WTC11 (cell line): ENCODE data around the gene WDR89. TPM values are rescaled to one million over a fixed set of nuclear protein-coding genes. Genes with fewer than 3 reads are reported as not detected.

Experiments used
- ATAC-seq: fragments of 200-7000 bp; cut with Tn5 transposase; 2 replicates; pipeline ENCODE4 v1.10.0; 2021; ENCODE audit warnings: mild to moderate bottlenecking, moderate library complexity
- CTCF ChIA-PET: fragments of 300-600 bp; sonication (Branson Sonifier 250); formaldehyde crosslinking; loops from one replicate; lab custom pipeline; 2021; ENCODE audit warnings: antibody characterized with exemption; lab: Charles Lee
- POLR2A ChIA-PET: fragments of 350-600 bp; sonication (Branson Sonifier 250); formaldehyde crosslinking; loops from one replicate; lab custom pipeline; 2021; ENCODE audit warnings: antibody characterized with exemption; lab: Charles Lee
- DNase-seq: peaks from one replicate; pipeline ENCODE4 v3.0.0; 2021; ENCODE audit warnings: low spot score
- H3K27ac Mint-ChIP-seq: 2 replicates; pipeline ENCODE4 v1.8.0; 2021; ENCODE audit warnings: mixed read lengths
- H3K27me3 Mint-ChIP-seq: 2 replicates; pipeline ENCODE4 v1.8.0; 2021; ENCODE audit warnings: low read depth, mild to moderate bottlenecking, moderate library complexity, mixed read lengths
- H3K36me3 Mint-ChIP-seq: 2 replicates; pipeline ENCODE4 v1.8.0; 2021; ENCODE audit warnings: mixed read lengths
- H3K4me1 Mint-ChIP-seq: 2 replicates; pipeline ENCODE4 v1.8.0; 2022; ENCODE audit warnings: mixed read lengths
- H3K4me3 Mint-ChIP-seq: 2 replicates; pipeline ENCODE4 v1.8.0; 2021; ENCODE audit warnings: mild to moderate bottlenecking, moderate library complexity, mixed read lengths
- H3K9me3 Mint-ChIP-seq: 2 replicates; pipeline ENCODE4 v1.8.0; 2021; ENCODE audit warnings: mixed read lengths
- ATF2 ChIP-seq: sonication (generic); formaldehyde crosslinking; IDR thresholded peaks from 2 replicates; pipeline ENCODE4 v1.8.1; 2022; ENCODE audit warnings: low read depth, missing genetic modification reagents, borderline replicate concordance
- ATF3 ChIP-seq: sonication (generic); formaldehyde crosslinking; conservative IDR thresholded peaks from 2 replicates; pipeline ENCODE4 v1.8.1; 2022; ENCODE audit warnings: mild to moderate bottlenecking, missing genetic modification reagents
- CBFB ChIP-seq: sonication (generic); formaldehyde crosslinking; IDR thresholded peaks from 2 replicates; pipeline ENCODE4 v1.8.1; 2022; ENCODE audit warnings: mild to moderate bottlenecking, low read depth, missing genetic modification reagents
- IRF1 ChIP-seq: sonication (generic); formaldehyde crosslinking; IDR thresholded peaks from 2 replicates; pipeline ENCODE4 v1.8.0; 2023; ENCODE audit warnings: missing genetic modification reagents
- JAZF1 ChIP-seq: fragments of 250-450 bp; sonication (Bioruptor Pico); IDR thresholded peaks from 2 replicates; pipeline ENCODE4 v1.9.0; 2021; ENCODE audit warnings: moderate library complexity, mild to moderate bottlenecking, inconsistent platforms
- MYBL2 ChIP-seq: sonication (generic); formaldehyde crosslinking; IDR thresholded peaks from 2 replicates; pipeline ENCODE4 v1.8.1; 2023; ENCODE audit warnings: mild to moderate bottlenecking, moderate library complexity, missing genetic modification reagents
- NFATC4 ChIP-seq: fragments of 250-450 bp; sonication (Bioruptor Pico); IDR thresholded peaks from 2 replicates; pipeline ENCODE4 v1.9.0; 2021; ENCODE audit warnings: mild to moderate bottlenecking
- NR2C2 ChIP-seq: sonication (generic); formaldehyde crosslinking; IDR thresholded peaks from 2 replicates; pipeline ENCODE4 v1.8.0; 2022; ENCODE audit warnings: mild to moderate bottlenecking, missing genetic modification reagents
- PRDM15 ChIP-seq: sonication (generic); formaldehyde crosslinking; IDR thresholded peaks from 2 replicates; pipeline ENCODE4 v1.8.0; 2022; ENCODE audit warnings: missing genetic modification reagents
- SMAD3 ChIP-seq: sonication (generic); formaldehyde crosslinking; IDR thresholded peaks from 2 replicates; pipeline ENCODE4 v1.8.0; 2022; ENCODE audit warnings: missing genetic modification reagents, mild to moderate bottlenecking, borderline replicate concordance
- TEAD1 ChIP-seq: sonication (generic); formaldehyde crosslinking; IDR thresholded peaks from 2 replicates; pipeline ENCODE4 v1.8.0; 2022; ENCODE audit warnings: mild to moderate bottlenecking, missing genetic modification reagents
- TEAD4 ChIP-seq: sonication (generic); formaldehyde crosslinking; IDR thresholded peaks from 2 replicates; pipeline ENCODE4 v1.8.0; 2022; ENCODE audit warnings: mild to moderate bottlenecking, missing genetic modification reagents
- USF1 ChIP-seq: sonication (generic); formaldehyde crosslinking; IDR thresholded peaks from 2 replicates; pipeline ENCODE4 v1.8.0; 2022; ENCODE audit warnings: mild to moderate bottlenecking, missing genetic modification reagents
- ZNF317 ChIP-seq: sonication (generic); formaldehyde crosslinking; IDR thresholded peaks from 2 replicates; pipeline ENCODE4 v1.8.1; 2023; ENCODE audit warnings: low read depth, mild to moderate bottlenecking, moderate library complexity, missing genetic modification reagents, borderline replicate concordance
- total RNA-seq: library from RNA; stranded (reverse); gene quantifications from 3 replicates; pipeline ENCODE4 v1.2.3, GENCODE V29; 2021
- TF ChIP-seq, protein P1 (sequence below): sonication (generic); formaldehyde crosslinking; conservative IDR thresholded peaks from 2 replicates; pipeline ENCODE4 v1.8.1; 2023; ENCODE audit warnings: mild to moderate bottlenecking, low read depth, missing genetic modification reagents, moderate library complexity
- TF ChIP-seq, protein P2 (sequence below): sonication (generic); formaldehyde crosslinking; IDR thresholded peaks from 2 replicates; pipeline ENCODE4 v1.8.1; 2023; ENCODE audit warnings: mild to moderate bottlenecking, moderate library complexity, missing genetic modification reagents
- TF ChIP-seq, protein P3 (sequence below): sonication (generic); formaldehyde crosslinking; IDR thresholded peaks from 2 replicates; pipeline ENCODE4 v1.8.1; 2023; ENCODE audit warnings: mild to moderate bottlenecking, missing genetic modification reagents, moderate library complexity

The WDR89 gene
- total RNA-seq, 1 experiment from 2014 or later = 27.5 TPM

- H3K9me3 Mint-ChIP-seq = peaks cover 7% of the 10 kb centered on the region; the same call in 1 of the 2 replicates
- no peak for TF ChIP-seq PRDM15
- TF ChIP-seq SMAD3 (CRISPR knock-in tag) = no peak
- TF ChIP-seq, protein P1, sequence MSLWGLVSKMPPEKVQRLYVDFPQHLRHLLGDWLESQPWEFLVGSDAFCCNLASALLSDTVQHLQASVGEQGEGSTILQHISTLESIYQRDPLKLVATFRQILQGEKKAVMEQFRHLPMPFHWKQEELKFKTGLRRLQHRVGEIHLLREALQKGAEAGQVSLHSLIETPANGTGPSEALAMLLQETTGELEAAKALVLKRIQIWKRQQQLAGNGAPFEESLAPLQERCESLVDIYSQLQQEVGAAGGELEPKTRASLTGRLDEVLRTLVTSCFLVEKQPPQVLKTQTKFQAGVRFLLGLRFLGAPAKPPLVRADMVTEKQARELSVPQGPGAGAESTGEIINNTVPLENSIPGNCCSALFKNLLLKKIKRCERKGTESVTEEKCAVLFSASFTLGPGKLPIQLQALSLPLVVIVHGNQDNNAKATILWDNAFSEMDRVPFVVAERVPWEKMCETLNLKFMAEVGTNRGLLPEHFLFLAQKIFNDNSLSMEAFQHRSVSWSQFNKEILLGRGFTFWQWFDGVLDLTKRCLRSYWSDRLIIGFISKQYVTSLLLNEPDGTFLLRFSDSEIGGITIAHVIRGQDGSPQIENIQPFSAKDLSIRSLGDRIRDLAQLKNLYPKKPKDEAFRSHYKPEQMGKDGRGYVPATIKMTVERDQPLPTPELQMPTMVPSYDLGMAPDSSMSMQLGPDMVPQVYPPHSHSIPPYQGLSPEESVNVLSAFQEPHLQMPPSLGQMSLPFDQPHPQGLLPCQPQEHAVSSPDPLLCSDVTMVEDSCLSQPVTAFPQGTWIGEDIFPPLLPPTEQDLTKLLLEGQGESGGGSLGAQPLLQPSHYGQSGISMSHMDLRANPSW = no peak
- TF ChIP-seq ZNF317 (CRISPR knock-in tag) = no peak
- TF ChIP-seq, protein P2, sequence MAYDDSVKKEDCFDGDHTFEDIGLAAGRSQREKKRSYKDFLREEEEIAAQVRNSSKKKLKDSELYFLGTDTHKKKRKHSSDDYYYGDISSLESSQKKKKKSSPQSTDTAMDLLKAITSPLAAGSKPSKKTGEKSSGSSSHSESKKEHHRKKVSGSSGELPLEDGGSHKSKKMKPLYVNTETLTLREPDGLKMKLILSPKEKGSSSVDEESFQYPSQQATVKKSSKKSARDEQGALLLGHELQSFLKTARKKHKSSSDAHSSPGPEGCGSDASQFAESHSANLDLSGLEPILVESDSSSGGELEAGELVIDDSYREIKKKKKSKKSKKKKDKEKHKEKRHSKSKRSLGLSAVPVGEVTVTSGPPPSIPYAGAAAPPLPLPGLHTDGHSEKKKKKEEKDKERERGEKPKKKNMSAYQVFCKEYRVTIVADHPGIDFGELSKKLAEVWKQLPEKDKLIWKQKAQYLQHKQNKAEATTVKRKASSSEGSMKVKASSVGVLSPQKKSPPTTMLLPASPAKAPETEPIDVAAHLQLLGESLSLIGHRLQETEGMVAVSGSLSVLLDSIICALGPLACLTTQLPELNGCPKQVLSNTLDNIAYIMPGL (CRISPR knock-in tag) = no peak
- no peak for TF ChIP-seq NR2C2
- no peak for TF ChIP-seq TEAD4 (CRISPR knock-in tag)
- no peak for TF ChIP-seq IRF1
- no peak for TF ChIP-seq ATF3 (CRISPR knock-in tag)
- TF ChIP-seq NFATC4 = no peak
- TF ChIP-seq USF1 (CRISPR knock-in tag) = no peak
- TF ChIP-seq JAZF1 = no peak
- TF ChIP-seq MYBL2 = no peak
- no peak for TF ChIP-seq ATF2 (CRISPR knock-in tag)
- no peak for TF ChIP-seq CBFB (CRISPR knock-in tag)
- TF ChIP-seq, protein P3, sequence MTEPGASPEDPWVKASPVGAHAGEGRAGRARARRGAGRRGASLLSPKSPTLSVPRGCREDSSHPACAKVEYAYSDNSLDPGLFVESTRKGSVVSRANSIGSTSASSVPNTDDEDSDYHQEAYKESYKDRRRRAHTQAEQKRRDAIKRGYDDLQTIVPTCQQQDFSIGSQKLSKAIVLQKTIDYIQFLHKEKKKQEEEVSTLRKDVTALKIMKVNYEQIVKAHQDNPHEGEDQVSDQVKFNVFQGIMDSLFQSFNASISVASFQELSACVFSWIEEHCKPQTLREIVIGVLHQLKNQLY (CRISPR knock-in tag) = no peak
- TF ChIP-seq TEAD1 (CRISPR knock-in tag) = no peak
- TF ChIP-seq, all 79 proteins: peak for 0
- H3K36me3 Mint-ChIP-seq = no peaks in the 10 kb centered on the region
- no peaks in the 10 kb centered on the region for H3K4me1 Mint-ChIP-seq
- H3K27me3 Mint-ChIP-seq = peaks cover 4% of the 10 kb centered on the region; the same call in 1 of the 2 replicates
- H3K4me3 Mint-ChIP-seq = no peak overlapping the region
- ATAC-seq (no peak), DNase-seq (no peak)
- no peak overlapping the region for H3K27ac Mint-ChIP-seq
- ChIA-PET CTCF (no interaction called here), POLR2A (interaction anchor here (0.7 kb wide), 1 partner anchor 50 kb away, joined by 3 read pairs; no protein-coding TSS in a partner anchor)
These were observed 77.4 kb downstream of the WDR89 start for GRCh38 chr14:63564318-63564717.
